Suprapubic skin (tissue), 4 donors: ENCODE data around the gene CPT1B. TPM values are rescaled to one million over a fixed set of nuclear protein-coding genes. Genes with fewer than 3 reads are reported as not detected.

Experiments used
- DNase-seq, 2 donors: peaks; one replicate each; pipeline ENCODE4 v3.0.0-alpha.2; 2019; ENCODE audit warnings: low spot score in 2 of 2
- H3K27ac ChIP-seq: fragments of 200-600 bp; sonication (generic); one replicate; pipeline ENCODE4 v1.5.1; 2019
- H3K27me3 ChIP-seq: fragments of 200-600 bp; sonication (generic); one replicate; pipeline ENCODE4 v1.5.1; 2019
- H3K36me3 ChIP-seq: fragments of 200-600 bp; sonication (generic); one replicate; pipeline ENCODE4 v1.5.1; 2019
- H3K4me1 ChIP-seq: fragments of 200-600 bp; sonication (generic); one replicate; pipeline ENCODE4 v1.5.1; 2019
- H3K4me3 ChIP-seq: fragments of 200-600 bp; sonication (generic); one replicate; pipeline ENCODE4 v1.5.1; 2019; ENCODE audit warnings: mild to moderate bottlenecking
- H3K9me3 ChIP-seq: fragments of 200-600 bp; sonication (generic); one replicate; pipeline ENCODE4 v1.5.1; 2019
- CTCF ChIP-seq, 2 donors: fragments of 200-600 bp in 1 of 2; fragments of 450-650 bp in 1 of 2; sonication (generic) in 1 of 2; IDR thresholded peaks; one replicate each; pipeline ENCODE4 v1.5.1; 2016 to 2019; ENCODE audit warnings: antibody characterized with exemption in 2 of 2, mild to moderate bottlenecking in 1 of 2, moderate library complexity in 1 of 2
- EP300 ChIP-seq: sonication (generic); formaldehyde crosslinking; IDR thresholded peaks from one replicate; pipeline ENCODE4 v1.6.1; 2017; ENCODE audit warnings: antibody characterized with exemption
- POLR2A ChIP-seq, 2 donors: fragments of 450-650 bp; IDR thresholded peaks; one replicate each; pipeline ENCODE4 v1.6.1; 2017; ENCODE audit warnings: antibody characterized with exemption in 2 of 2, mild to moderate bottlenecking in 2 of 2, moderate library complexity in 2 of 2
- POLR2AphosphoS5 ChIP-seq, 3 donors: sonication (generic); formaldehyde crosslinking; IDR thresholded peaks; one replicate each; pipeline ENCODE4 v1.6.1; 2017; ENCODE audit warnings: antibody characterized with exemption in 3 of 3
- WGBS: methylation state at CpG from one replicate; pipeline ENCODE4 v1.1.5; 2018; 5-methylcytosine and 5-hydroxymethylcytosine counted together
- total RNA-seq, 4 donors: library from RNA; depleted of rRNA; stranded (reverse); fragments of >200 nt; gene quantifications; one replicate each; pipeline ENCODE4 v1.1.0, GENCODE V29; 2016

The CPT1B gene
- total RNA-seq, 4 donors from 2014 or later = 12.7 to 46.6 (median 19.2) TPM

- Histone ChIP-seq H3K9me3 (no peaks in the 10 kb centered on the region), H3K36me3 (peaks cover 14% of the 10 kb centered on the region), H3K27ac (no peak overlapping the region), H3K4me3 (no peak overlapping the region), H3K27me3 (no peaks in the 10 kb centered on the region), H3K4me1 (peaks cover 35% of the 10 kb centered on the region)
- peak in 1 of 2 donors; percentile 35 for DNase-seq
- 95% methylated on average over 4 of the region's 4 CpGs for WGBS
- TF ChIP-seq POLR2AphosphoS5 (IDR thresholded peaks at IDR 0.05) (no peak), POLR2A (IDR thresholded peaks at IDR 0.05) (no peak), EP300 (no peak), CTCF (IDR thresholded peaks at IDR 0.05) (no peak)
Observed at GRCh38 chr22:50579752-50580151, 1.5 kb upstream of the CPT1B start.

GRCh38 chr22:50578776-50579310 is 616 bp upstream of the CPT1B start:
- Histone ChIP-seq H3K4me1 (peaks cover 34% of the 10 kb centered on the region), H3K27me3 (no peaks in the 10 kb centered on the region), H3K4me3 (no peak overlapping the region), H3K27ac (no peak overlapping the region), H3K9me3 (no peaks in the 10 kb centered on the region), H3K36me3 (peaks cover 14% of the 10 kb centered on the region)
- TF ChIP-seq POLR2AphosphoS5 (IDR thresholded peaks at IDR 0.05) (no peak), CTCF (IDR thresholded peaks at IDR 0.05) (no peak), POLR2A (IDR thresholded peaks at IDR 0.05) (no peak), EP300 (no peak)
- WGBS = 65% methylated on average over 8 of the region's 8 CpGs
- DNase-seq = peak in 1 of 2 donors; percentile 53

- Histone ChIP-seq H3K9me3 (no peaks in the 10 kb centered on the region), H3K27me3 (no peaks in the 10 kb centered on the region), H3K27ac (no peak overlapping the region), H3K4me1 (peaks cover 26% of the 10 kb centered on the region), H3K4me3 (no peak overlapping the region), H3K36me3 (peaks cover 14% of the 10 kb centered on the region)
- peak in 1 of 2 donors; percentile 51 for DNase-seq
- WGBS = 72% methylated on average over 7 of the region's 23 CpGs
- TF ChIP-seq POLR2A (IDR thresholded peaks at IDR 0.05) = no peak
- no peak for TF ChIP-seq POLR2AphosphoS5 (IDR thresholded peaks at IDR 0.05)
- TF ChIP-seq EP300 = no peak
Observed at GRCh38 chr22:50577697-50577986, 585 bp downstream of the CPT1B start.

GRCh38 chr22:50576806-50577696 is 1.2 kb downstream of the CPT1B start:
- WGBS = 86% methylated on average over 13 of the region's 18 CpGs
- Histone ChIP-seq H3K4me3 (no peak overlapping the region), H3K4me1 (peaks cover 23% of the 10 kb centered on the region), H3K27me3 (no peaks in the 10 kb centered on the region), H3K9me3 (no peaks in the 10 kb centered on the region), H3K36me3 (peaks cover 14% of the 10 kb centered on the region), H3K27ac (no peak overlapping the region)
- TF ChIP-seq POLR2AphosphoS5 (IDR thresholded peaks at IDR 0.05) = no peak
- no peak for TF ChIP-seq CTCF (IDR thresholded peaks at IDR 0.05)
- no peak for TF ChIP-seq EP300
- no peak for TF ChIP-seq POLR2A (IDR thresholded peaks at IDR 0.05)
- DNase-seq = peak in 1 of 2 donors; percentile 51

- peaks cover 14% of the 10 kb centered on the region for H3K4me1 ChIP-seq
- peak in 1 of 2 donors; percentile 48 for DNase-seq
- 67% methylated on average over 5 of the region's 5 CpGs for WGBS
- no peaks in the 10 kb centered on the region for H3K27me3 ChIP-seq
- peaks cover 23% of the 10 kb centered on the region for H3K36me3 ChIP-seq
- no peak overlapping the region for H3K4me3 ChIP-seq
- H3K9me3 ChIP-seq = no peaks in the 10 kb centered on the region
- H3K27ac ChIP-seq = no peak overlapping the region
- TF ChIP-seq POLR2A (IDR thresholded peaks at IDR 0.05) = no peak
- no peak for TF ChIP-seq POLR2AphosphoS5 (IDR thresholded peaks at IDR 0.05)
- no peak for TF ChIP-seq EP300
- TF ChIP-seq CTCF (IDR thresholded peaks at IDR 0.05) = no peak
Observed at GRCh38 chr22:50576070-50576469, 2.2 kb downstream of the CPT1B start.
